AML-193 (cell line): Measurements from ENCODE around the gene PPP2R5C.
"Not testable (repeated sequence)": the region's sequence is repeated elsewhere in the genome, so short reads cannot be mapped to it uniquely, and the experiment has no call there.

Experiments
- DNase-seq, 2 experiments: peaks; one replicate each; lab custom pipeline; 2025; lab: John Stamatoyannopoulos, UW

Gene PPP2R5C

DNA sequence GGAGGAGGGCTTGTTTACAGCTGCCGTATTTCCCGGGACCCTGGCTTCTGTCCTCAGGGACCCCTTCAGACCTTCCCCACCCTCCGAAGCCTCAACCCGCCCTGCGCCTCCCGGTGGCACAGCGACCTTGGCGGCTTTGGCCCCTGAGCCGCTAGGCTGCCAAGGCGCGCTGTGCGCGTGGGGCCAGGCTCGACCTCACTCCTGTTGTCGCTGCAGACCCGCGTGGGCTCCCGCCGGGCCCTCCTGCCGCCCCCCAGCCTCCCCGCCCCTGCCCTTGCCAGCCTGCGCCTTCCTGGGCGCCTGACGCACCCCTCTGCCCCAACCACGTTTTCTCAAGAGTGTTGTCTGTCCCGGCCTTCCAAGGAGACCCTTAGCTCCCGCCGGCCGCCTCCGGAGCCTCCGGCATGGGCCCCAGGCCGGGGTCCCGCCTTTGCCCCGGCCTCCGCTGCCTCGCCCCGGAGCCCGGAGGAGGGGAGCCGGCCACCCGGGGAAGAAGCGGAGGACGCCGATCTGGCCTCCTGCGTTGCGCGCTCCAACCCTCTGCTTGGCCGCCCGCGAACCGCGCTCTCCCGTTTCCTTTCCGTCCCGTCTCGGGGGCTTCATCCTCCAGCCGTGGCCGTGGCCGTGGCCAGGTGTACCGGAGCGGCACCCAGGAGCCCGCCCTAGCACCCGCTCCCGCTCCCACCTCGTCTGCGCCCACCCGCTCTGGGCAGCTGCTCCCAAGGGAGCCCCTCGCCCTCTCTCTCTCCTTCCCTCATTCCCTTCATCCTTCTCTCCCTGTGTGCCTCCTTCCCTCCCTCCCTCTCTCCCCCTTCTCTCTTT lies 19.9 kb downstream of the PPP2R5C start:
- DNase-seq: no peak

GRCh38 chr14:101783260-101784016 lies 21.9 kb downstream of the PPP2R5C start:
- DNase-seq: no peak

DNA sequence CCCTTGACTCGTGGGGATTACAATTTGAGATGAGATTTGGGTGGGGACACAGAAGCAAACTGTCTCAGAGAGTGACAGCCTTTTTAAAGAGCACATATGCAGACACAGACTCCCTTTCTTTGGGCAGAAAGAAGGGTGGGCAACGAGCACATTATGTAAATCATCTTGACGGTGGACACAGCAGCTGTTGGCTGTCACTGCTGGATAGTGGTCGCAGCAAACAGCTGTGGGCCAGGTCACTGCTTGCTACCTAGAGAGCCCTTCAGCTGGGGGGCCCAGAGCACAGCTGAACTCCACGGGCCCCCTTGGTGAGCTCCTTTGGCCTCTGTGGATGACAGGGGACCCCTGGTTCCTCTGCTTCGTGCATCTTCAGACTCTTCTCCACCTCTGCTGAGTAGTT lies 23.1 kb downstream of the PPP2R5C start:
- no peak for DNase-seq

DNA sequence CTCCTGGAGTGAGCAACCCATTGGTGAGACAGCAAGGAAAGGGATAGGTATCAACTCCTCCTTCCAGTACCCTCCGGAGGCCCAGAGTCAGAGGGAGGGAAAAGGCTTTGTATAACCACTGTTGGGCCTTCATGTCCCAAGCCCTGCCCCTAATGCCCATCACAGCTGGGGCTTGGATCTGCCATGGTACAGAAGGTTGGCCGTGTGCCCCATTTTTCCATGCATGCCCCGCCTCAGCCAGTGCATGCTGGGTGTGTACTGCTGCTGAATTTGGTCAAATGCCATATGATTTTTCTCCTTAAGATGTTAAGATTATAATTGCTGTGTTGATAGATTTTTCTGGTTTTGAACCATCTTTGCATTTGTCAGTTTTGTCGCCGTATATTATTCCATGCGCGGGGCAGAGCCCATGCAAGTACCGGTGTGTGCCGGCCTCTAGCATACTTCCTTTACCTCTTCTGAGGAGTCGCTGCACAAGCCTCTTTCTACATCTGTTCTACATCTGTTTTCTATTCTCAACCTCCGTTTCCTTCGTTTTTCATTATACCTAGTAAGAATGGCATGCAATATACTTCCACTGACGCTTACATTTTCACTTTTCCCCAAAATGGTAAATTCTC lies 26.6 kb downstream of the PPP2R5C start:
- no peak for DNase-seq

DNA sequence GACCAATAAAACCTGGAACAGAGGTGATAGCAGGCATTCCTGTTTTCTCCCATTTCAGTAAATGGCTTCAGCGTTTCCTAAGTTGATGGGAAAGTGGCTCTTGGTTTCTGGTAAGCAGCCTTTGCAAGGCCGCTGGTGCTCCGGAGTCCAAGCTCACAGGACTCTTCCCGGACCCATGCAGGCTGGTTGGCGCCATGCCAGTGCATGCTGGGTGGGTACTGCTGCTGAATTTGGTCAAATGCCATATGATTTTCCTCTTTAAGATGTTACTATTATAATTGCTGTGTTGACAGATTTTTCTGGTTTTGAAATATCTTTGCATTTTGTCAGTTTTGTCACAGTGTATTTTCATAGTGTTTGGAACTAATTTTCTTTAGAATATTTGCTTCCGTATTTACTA lies 27.7 kb downstream of the PPP2R5C start:
- no peak for DNase-seq

GRCh38 chr14:101790232-101790631 lies 28.7 kb downstream of the PPP2R5C start:
- DNase-seq: no peak

- DNase-seq: no peak
Observed at GRCh38 chr14:101791919-101792572, 30.5 kb downstream of the PPP2R5C start.

- no peak for DNase-seq
Observed at GRCh38 chr14:101796016-101796415, 34.5 kb downstream of the PPP2R5C start.

DNA sequence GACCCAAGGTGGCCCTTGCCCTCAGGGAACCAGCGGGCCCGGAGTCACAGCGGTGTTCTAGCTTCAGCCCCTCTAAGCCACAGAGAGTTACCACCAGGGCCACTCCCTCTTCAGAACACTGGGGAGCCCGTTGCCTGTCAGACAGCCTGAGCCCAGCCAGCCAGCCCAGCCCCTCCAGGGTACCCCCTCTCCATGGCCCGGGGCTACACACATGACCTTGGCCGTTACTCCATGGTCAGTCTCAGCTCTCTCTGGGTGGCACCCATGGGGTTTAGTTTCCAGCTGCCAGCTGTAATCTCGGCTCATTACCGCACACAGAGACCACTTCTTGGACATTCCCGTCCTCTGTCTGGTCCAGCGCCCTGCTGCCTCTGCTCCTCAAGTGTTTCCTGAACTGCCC lies 35.0 kb downstream of the PPP2R5C start:
- DNase-seq: no peak

DNA sequence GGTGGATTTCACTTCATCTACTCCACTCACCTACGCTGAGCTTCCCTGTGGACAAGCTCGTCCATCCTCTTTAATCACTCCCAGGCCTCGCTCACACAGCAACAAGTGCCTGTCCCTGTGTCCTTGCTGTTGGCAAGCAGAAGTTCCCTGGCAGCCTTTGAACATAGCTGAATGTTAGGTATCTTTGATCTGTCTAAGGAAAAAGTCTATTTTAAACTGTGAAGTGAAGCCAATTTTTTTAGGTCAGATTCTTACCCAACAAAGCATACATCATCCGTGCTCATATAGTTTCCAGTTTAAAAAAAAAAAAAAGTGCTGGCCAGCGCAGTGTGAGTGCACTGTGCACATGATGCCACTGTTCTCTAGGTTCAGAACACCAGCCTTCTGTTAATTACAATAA lies 36.3 kb downstream of the PPP2R5C start:
- DNase-seq: no peak

DNA sequence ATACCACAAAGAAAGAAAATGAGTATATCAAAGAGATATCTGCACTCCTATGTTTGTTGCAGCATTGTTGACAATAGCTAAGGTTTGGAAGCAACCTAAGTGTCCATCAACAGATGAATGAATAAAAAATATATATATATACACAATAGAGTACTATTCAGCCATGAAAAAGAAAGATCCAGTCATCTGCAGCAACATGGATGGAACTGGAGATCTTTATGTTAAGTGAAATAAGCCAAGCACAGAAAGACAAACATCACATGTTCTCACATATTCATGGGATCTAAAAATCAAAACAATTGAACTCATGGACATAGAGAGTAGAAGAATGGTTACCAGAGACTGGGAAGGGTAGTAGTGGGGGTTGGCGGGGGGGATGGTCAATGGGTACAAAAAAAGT lies 42.9 kb downstream of the PPP2R5C start:
- not testable (repeated sequence) for DNase-seq

DNA sequence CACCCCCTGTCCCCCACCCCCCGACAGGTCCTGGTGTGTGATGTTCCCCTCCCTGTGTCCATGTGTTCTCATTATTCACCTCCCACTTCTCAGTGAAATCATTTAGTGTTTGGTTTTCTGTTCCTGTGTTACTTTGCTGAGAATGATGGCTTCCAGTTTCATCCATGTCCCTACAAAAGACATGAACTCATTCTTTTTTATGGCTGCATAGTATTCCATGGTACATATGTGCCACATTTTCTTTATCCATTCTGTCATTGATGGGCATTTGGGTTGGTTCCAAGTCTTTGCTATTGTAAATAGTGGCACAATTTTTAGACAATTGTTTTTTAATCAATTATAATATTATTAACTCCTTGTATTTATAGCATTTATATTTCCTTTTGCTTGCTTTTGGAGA lies 44.7 kb downstream of the PPP2R5C start:
- DNase-seq: not testable (repeated sequence)

DNA sequence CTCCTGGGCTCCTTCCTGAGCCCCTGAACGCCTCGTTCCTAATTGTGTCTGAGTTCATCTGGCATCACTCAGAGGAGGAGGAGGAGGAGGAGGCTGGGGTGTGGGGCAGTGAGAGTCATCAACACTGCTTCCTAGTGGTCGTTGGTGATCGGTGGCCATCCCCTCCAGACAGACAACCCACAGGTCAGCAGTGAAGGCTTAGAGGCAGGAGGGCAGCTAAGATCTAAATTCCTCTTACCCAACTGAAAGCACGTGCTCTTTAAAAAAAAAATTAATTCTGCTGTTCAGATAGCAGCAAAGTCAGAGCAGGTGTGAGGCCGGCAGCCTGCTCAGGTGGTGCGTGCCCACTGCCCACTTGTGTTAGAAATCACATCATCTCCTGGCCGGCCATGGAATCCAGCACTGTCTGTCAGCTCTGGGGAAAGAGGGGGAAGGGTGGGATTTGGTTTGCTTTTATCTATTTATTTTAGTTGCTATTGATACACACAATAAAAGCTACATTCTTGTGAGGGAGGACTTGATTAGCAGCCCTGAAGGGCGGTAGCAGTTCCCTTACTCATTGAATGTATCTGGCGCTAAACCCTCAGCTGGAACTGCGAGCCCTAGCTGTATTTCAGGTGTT lies 46.6 kb downstream of the PPP2R5C start:
- DNase-seq: no peak

DNA sequence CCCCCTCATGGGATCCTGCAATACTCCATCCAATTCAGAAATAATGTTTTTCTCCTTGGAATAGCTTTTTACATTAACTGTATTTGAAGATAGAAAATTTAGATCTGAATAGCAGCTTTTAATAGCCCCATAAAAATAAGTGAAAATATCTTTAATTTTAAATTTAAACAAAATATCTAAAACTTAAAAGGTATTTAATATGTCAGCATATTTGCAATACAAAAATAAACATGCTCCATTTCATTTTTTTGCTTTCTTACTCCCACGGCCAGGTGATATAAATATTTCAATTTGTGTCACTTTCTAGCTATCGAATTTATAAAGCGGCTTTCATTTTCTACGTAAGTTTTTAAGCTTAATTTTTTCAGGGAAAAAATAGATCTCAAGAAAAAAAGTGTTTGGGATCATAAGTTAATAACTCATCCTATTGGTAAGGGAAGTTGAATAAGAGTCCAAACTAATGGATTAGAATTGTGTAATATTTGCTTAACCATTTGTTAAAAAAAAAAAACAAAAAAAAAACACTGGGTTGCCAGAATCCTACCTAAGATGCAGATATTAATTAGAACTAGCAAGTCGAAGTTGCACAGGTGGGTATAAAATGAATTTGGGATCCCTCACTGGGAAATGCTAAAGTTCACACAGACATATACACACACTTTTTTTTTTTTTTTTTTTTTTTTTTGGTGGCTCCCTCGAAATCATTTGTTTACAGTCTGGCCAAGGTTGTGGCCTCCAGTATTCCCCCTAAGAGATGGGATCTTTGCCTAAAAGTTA lies 47.6 kb downstream of the PPP2R5C start:
- peak in 1 of 2 experiments; percentile 7 for DNase-seq

- DNase-seq: peak; percentile 94 to 96
Observed at GRCh38 chr14:101809671-101810514, 48.4 kb downstream of the PPP2R5C start.

DNA sequence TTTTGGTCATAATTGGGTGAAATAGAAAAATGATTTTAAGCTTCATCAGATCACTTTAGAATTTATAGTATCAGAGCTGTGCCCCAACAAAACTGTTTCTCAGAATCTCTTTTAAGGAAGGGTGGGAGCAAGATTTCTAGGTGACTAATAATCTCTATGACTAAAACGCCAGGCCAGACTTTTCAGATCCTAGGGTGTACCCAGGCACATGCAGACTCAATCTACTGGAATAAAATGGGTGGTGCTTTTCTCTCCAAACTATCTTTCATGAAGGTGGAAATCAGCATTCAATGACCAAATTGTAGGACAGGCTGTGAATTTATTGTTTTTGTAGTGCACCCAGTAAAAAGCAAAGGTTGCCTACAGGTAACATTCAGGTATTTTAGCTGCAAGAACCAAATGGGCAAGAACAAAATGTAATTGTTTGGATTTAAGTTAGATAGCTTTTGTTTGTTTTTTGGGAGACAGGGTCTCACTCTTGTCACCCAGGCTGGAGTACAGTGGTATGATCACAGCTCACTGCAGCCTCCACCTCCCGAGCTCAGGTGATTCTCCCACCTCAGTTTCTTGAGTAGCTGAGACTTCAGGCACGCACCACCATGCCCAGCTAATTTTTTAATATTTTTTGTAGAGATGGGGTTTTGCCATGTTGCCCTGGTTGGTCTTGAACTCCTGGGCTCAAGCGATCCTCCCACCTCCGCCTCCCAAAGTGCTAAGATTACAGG lies 49.5 kb downstream of the PPP2R5C start:
- DNase-seq: no peak

DNA sequence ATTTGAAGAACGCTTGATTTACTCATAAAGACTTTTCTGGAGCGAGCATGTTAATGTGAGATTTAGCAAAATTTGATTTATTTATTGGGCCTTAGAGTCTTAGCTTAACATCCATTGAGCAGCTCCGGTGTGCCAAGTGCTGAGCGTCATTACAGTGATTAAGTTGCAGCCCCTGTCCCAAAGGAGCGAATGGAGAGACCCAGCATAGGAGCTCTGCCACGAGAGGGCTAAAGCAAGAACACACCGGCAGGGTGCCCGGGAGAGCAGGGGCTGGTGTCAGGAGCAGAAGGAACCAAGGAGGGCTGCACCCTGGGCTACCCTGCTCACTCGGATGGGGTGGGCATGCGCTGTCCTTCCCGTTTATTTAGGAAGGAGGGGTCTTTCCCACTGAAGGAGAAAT lies 50.6 kb downstream of the PPP2R5C start:
- no peak for DNase-seq

DNA sequence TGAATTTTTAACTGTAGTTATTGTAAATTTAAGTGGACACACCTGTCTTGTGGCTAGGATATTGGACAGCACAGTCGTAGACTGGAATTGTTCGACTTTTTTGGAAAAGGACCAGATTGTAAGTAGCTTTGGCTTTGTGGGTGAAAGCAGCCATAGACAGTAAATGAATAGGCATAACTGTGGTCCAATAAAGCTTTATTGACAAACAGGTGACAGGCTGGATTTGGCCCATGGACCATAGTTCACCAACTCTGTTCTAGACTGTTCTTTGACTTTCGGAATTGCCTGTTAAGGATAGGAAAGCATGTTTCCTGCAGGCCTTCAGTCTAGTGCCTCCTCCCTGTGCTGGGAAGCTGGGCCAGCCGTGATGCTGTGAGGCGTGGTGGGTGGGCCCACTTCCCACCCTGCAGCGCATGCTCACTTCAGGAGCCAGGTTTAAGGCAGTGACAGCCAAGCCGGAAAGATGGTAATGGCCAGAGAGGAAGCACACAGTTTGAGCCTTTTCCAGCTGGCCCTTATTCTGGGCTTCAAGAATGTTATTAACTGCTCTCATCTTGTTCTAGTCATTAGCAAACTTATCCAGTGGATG lies 51.8 kb downstream of the PPP2R5C start:
- no peak for DNase-seq

GRCh38 chr14:101813833-101814232 lies 52.3 kb downstream of the PPP2R5C start:
- no peak for DNase-seq
